ENCODE data around the gene VSIG8. TPM values are rescaled to one million over a fixed set of nuclear protein-coding genes. Genes with fewer than 3 reads are reported as not detected.

The VSIG8 gene
- total and polyA plus RNA-seq, 8 donors = 0.30 to 2.5 TPM; not detected in 6

- no peaks in the 10 kb centered on the region for H3K27me3 ChIP-seq
- DNase-seq = no peak
- H3K36me3 ChIP-seq = peaks cover 0 to 54% (median 8%) of the 10 kb centered on the region in 4 donors
- peaks cover 0 to 9% (median 3%) of the 10 kb centered on the region in 4 donors for H3K4me1 ChIP-seq
- 81 to 90% (median 85%) methylated on average over 8 of the region's 8 CpGs for WGBS, 5 donors
- no peaks in the 10 kb centered on the region for H3K9me3 ChIP-seq
- TF ChIP-seq POLR2AphosphoS5 (IDR thresholded peaks at IDR 0.05) = no peak
- TF ChIP-seq EP300 (IDR thresholded peaks at IDR 0.05) = no peak
- no peak for TF ChIP-seq POLR2A (IDR thresholded peaks at IDR 0.05)
- no peak for TF ChIP-seq CTCF (IDR thresholded peaks at IDR 0.05)
- intact Hi-C loops (cut with DNase I; ENCODE audit: low total_unique reads) = no loop called here
- H3K4me3 ChIP-seq = no peak overlapping the region
- H3K27ac ChIP-seq = no peak overlapping the region
These were observed 26.5 kb downstream of the VSIG8 start for GRCh38 chr1:159835862-159836525.

GRCh38 chr1:159835356-159835755, 27.1 kb downstream of the VSIG8 start:
- Histone ChIP-seq H3K27ac (no peak overlapping the region), H3K4me3 (no peak overlapping the region), H3K27me3 (no peaks in the 10 kb centered on the region), H3K36me3 (peaks cover 0 to 50% (median 8%) of the 10 kb centered on the region in 4 donors), H3K9me3 (no peaks in the 10 kb centered on the region), H3K4me1 (peaks cover 0 to 10% (median 3%) of the 10 kb centered on the region in 4 donors)
- no peak for DNase-seq
- TF ChIP-seq EP300 (IDR thresholded peaks at IDR 0.05) (no peak), CTCF (IDR thresholded peaks at IDR 0.05) (no peak), POLR2A (IDR thresholded peaks at IDR 0.05) (no peak), POLR2AphosphoS5 (IDR thresholded peaks at IDR 0.05) (no peak)
- intact Hi-C loops (cut with DNase I; ENCODE audit: low total_unique reads) = no loop called here
- 66 to 82% (median 78%) methylated on average over 3 of the region's 3 CpGs for WGBS, 5 donors

GRCh38 chr1:159832309-159832708, 30.1 kb downstream of the VSIG8 start:
- WGBS, 5 donors = 92 to 97% (median 95%) methylated on average over 2 of the region's 2 CpGs
- Histone ChIP-seq H3K27me3 (no peaks in the 10 kb centered on the region), H3K36me3 (peaks cover 0 to 30% (median 8%) of the 10 kb centered on the region in 4 donors), H3K9me3 (no peaks in the 10 kb centered on the region), H3K27ac (no peak overlapping the region), H3K4me1 (peaks cover 0 to 35% (median 7%) of the 10 kb centered on the region in 4 donors), H3K4me3 (no peak overlapping the region)
- DNase-seq = no peak
- no peak for TF ChIP-seq POLR2A (IDR thresholded peaks at IDR 0.05)
- intact Hi-C loops (cut with DNase I; ENCODE audit: low total_unique reads) = no loop called here

GRCh38 chr1:159831412-159832141, 30.9 kb downstream of the VSIG8 start:
- 21 to 39% (median 31%) methylated on average over 7 of the region's 7 CpGs for WGBS, 5 donors
- DNase-seq = no peak
- Histone ChIP-seq H3K27ac (no peak overlapping the region), H3K36me3 (peaks cover 0 to 24% (median 6%) of the 10 kb centered on the region in 4 donors), H3K4me3 (no peak overlapping the region), H3K27me3 (no peaks in the 10 kb centered on the region), H3K9me3 (no peaks in the 10 kb centered on the region), H3K4me1 (peaks cover 0 to 42% (median 7%) of the 10 kb centered on the region in 4 donors)
- TF ChIP-seq CTCF (IDR thresholded peaks at IDR 0.05) (no peak), EP300 (IDR thresholded peaks at IDR 0.05) (no peak), POLR2A (IDR thresholded peaks at IDR 0.05) (no peak)
- intact Hi-C loops (cut with DNase I; ENCODE audit: low total_unique reads) = no loop called here
